Measurements from ENCODE around the gene PAFAH2. TPM values are rescaled to one million over a fixed set of nuclear protein-coding genes. Genes with fewer than 3 reads are reported as not detected.

The PAFAH2 gene
- total RNA-seq, 3 donors from 2014 or later (not counting 1 experiment from before 2014, with no cell fraction given) = 39.0 to 95.1 (median 68.6) TPM

GRCh38 chr1:25912076-25912831, 85.6 kb downstream of the PAFAH2 start:
- no peak for ATAC-seq
- no peaks in the 10 kb centered on the region for H3K36me3 ChIP-seq (ENCODE audit: control insufficient read depth, insufficient read depth, low read length)
- H3K4me3 ChIP-seq (ENCODE audit: low read length) = no peak overlapping the region
- no peak for DNase-seq
- H3K36me3 Mint-ChIP-seq = no peaks in the 10 kb centered on the region
- intact Hi-C loops (cut with micrococcal nuclease) = no loop called here
- no peak for TF ChIP-seq CTCF (IDR thresholded peaks at IDR 0.05)
- H3K9me3 ChIP-seq (ENCODE audit: control insufficient read depth, insufficient read depth, low read length) = no peaks in the 10 kb centered on the region
- H3K9me3 Mint-ChIP-seq = no peaks in the 10 kb centered on the region
- H3K27me3 ChIP-seq (ENCODE audit: control insufficient read depth, insufficient read depth, low read length) = no peaks in the 10 kb centered on the region
- 98% methylated on average over 5 of the region's 5 CpGs for WGBS (ENCODE audit: insufficient coverage)
- no peak overlapping the region for H3K4me3 Mint-ChIP-seq
- H3K27ac Mint-ChIP-seq = no peak overlapping the region
- no peaks in the 10 kb centered on the region for H3K4me1 ChIP-seq (ENCODE audit: control insufficient read depth, insufficient read depth, low read length)
- peaks cover 6 to 12% of the 10 kb centered on the region in 2 donors for H3K4me1 Mint-ChIP-seq
- no peaks in the 10 kb centered on the region for H3K27me3 Mint-ChIP-seq (ENCODE audit: low read depth in 2 of 2)
- no peak overlapping the region for H3K27ac ChIP-seq (ENCODE audit: low read length)

GRCh38 chr1:25911162-25911561, 86.7 kb downstream of the PAFAH2 start:
- no peaks in the 10 kb centered on the region for H3K9me3 Mint-ChIP-seq
- Histone ChIP-seq H3K36me3 (ENCODE audit: control insufficient read depth, insufficient read depth, low read length) (no peaks in the 10 kb centered on the region), H3K4me3 (ENCODE audit: low read length) (no peak overlapping the region), H3K27ac (ENCODE audit: low read length) (no peak overlapping the region), H3K9me3 (ENCODE audit: control insufficient read depth, insufficient read depth, low read length) (no peaks in the 10 kb centered on the region), H3K4me1 (ENCODE audit: control insufficient read depth, insufficient read depth, low read length) (peaks cover 7% of the 10 kb centered on the region), H3K27me3 (ENCODE audit: control insufficient read depth, insufficient read depth, low read length) (no peaks in the 10 kb centered on the region)
- H3K4me3 Mint-ChIP-seq = no peak overlapping the region
- no peak for ATAC-seq
- no peak overlapping the region for H3K27ac Mint-ChIP-seq
- no peak for TF ChIP-seq CTCF (IDR thresholded peaks at IDR 0.05)
- intact Hi-C loops (cut with micrococcal nuclease) = no loop called here
- DNase-seq = no peak
- no peaks in the 10 kb centered on the region for H3K27me3 Mint-ChIP-seq (ENCODE audit: low read depth in 2 of 2)
- H3K36me3 Mint-ChIP-seq = no peaks in the 10 kb centered on the region
- peaks cover 5 to 12% of the 10 kb centered on the region in 2 donors for H3K4me1 Mint-ChIP-seq

Other genes starting within 250 kb of the PAFAH2 start
- 10 to 100 TPM in 2 of 3 donors, 1 to 10 TPM in 1; 9.7 to 16.4 (median 11.1) TPM for gene SELENON, start 197.9 kb downstream of the PAFAH2 start, total RNA-seq
- gene MTFR1L, start 178.1 kb downstream of the PAFAH2 start, total RNA-seq = 10 to 100 TPM; 33.4 to 39.0 (median 39.0) TPM
- gene AUNIP, start 138.6 kb downstream of the PAFAH2 start, total RNA-seq = under 1 TPM; 0.16 to 0.50 (median 0.20) TPM
- 1 to 10 TPM; 2.9 to 3.6 (median 3.0) TPM for gene PAQR7, start 122.4 kb downstream of the PAFAH2 start, total RNA-seq
- 10 to 100 TPM; 26.6 to 41.0 (median 35.2) TPM for gene STMN1, start 91.6 kb downstream of the PAFAH2 start, total RNA-seq
- not detected for gene EXTL1, start 23.7 kb upstream of the PAFAH2 start, total RNA-seq
- not detected for gene SLC30A2, start 48.1 kb upstream of the PAFAH2 start, total RNA-seq
- gene TRIM63, start 69.6 kb upstream of the PAFAH2 start, total RNA-seq = not detected
- 1 to 10 TPM; 3.1 to 8.2 (median 8.1) TPM for gene PDIK1L, start 113.8 kb upstream of the PAFAH2 start, total RNA-seq
- not detected for gene FAM110D, start 161.0 kb upstream of the PAFAH2 start, total RNA-seq
- not detected for gene C1orf232, start 170.9 kb upstream of the PAFAH2 start, total RNA-seq
- 10 to 100 TPM in 2 of 3 donors, 1 to 10 TPM in 1; 8.6 to 17.8 (median 15.6) TPM for gene ZNF593, start 171.8 kb upstream of the PAFAH2 start, total RNA-seq
- not detected for gene ZNF593OS, start 173.8 kb upstream of the PAFAH2 start, total RNA-seq
- 1 to 10 TPM in 2 of 3 donors, under 1 TPM in 1; 0.89 to 1.9 (median 1.0) TPM for gene CNKSR1, start 179.4 kb upstream of the PAFAH2 start, total RNA-seq
- gene CATSPER4, start 192.5 kb upstream of the PAFAH2 start, total RNA-seq = not detected
- gene CEP85, start 236.1 kb upstream of the PAFAH2 start, total RNA-seq = 10 to 100 TPM; 13.0 to 20.4 (median 18.0) TPM

Data from natural killer cell (primary cell).